Stimulated activated CD8-positive, alpha-beta memory T cell treated with anti-CD3 and anti-CD28 coated beads, Interleukin-4, amount 100 ng/mL, for 1 hour (primary cell): Measurements from ENCODE around the gene EGR4.

Source experiments
- DNase-seq, 2 donors: peaks; one replicate each; pipeline ENCODE4 v3.0.0-alpha.2; 2020; ENCODE audit warnings: low read depth in 2 of 2, low spot score in 1 of 2

EGR4 gene

GRCh38 chr2:73250872-73251846 lies 42.2 kb downstream of the EGR4 start:
- no peak for DNase-seq

- no peak for DNase-seq
Observed at GRCh38 chr2:73249636-73250035, 43.7 kb downstream of the EGR4 start.

- DNase-seq: no peak
Observed at GRCh38 chr2:73246850-73247249, 46.5 kb downstream of the EGR4 start.

GRCh38 chr2:73244580-73244979 lies 48.8 kb downstream of the EGR4 start:
- DNase-seq: no peak

GRCh38 chr2:73243884-73244570 lies 49.3 kb downstream of the EGR4 start:
- no peak for DNase-seq
